ENCODE measurements around the gene EHBP1L1.

DNA sequence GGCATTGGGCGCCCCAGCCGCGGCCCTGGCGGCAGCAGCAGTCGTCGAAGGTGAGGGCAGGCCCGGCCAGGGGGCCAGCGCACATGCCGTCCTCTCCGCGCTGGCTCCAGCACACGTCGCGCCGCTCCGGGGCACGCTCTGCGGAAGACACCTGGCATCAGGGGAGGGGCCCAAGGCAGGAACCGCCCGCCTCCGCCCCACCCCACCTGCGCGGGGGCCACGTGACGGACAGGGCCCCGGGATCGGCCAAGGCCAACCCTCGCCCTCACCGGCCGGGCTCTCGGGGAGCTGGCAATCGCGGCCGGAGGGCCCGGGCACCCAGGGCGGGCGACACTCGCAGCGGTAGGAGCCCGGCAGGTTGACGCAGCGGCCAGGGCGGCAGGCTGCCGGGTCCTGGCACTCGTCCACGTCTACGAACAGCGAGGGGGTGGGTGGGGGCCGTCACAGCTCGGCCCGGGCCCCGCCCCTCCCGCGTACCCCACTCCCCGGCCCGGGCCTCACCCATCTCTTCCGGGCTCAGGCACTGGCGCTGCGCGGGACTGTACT, 36.0 kb upstream of the EHBP1L1 start:
- no peak for TF ChIP-seq EZH2 (IDR thresholded peaks at IDR 0.05; ENCODE audit: low read length, unreplicated experiment)
- no peak; the same call in 1 of the 2 replicates for TF ChIP-seq CTCF (conservative IDR thresholded peaks at IDR 0.05; ENCODE audit: low read depth, low read length)
- TF ChIP-seq EZH2phosphoT487 (IDR thresholded peaks at IDR 0.05; ENCODE audit: borderline replicate concordance, low read length), result no peak
